GM12892 (cell line): ENCODE measurements around the gene SHANK2.

Experiments used
- POLR2A ChIP-seq: IDR thresholded peaks from 2 replicates; pipeline ENCODE4 v1.6.1; 2011; ENCODE audit warnings: low read depth, low read length, control low read depth
- POLR2AphosphoS5 ChIP-seq: IDR thresholded peaks from 2 replicates; pipeline ENCODE4 v1.6.1; 2011; ENCODE audit warnings: low read depth, low read length, control low read depth

- TF ChIP-seq POLR2A (no peak), POLR2AphosphoS5 (no peak)
These were observed 32.7 kb upstream of the SHANK2 start for GRCh38 chr11:71285111-71285510.
